Skeletal muscle cell (primary cell): ENCODE results near the gene NRP2.

Source experiments
- DNase-seq: peaks from one replicate; pipeline ENCODE4 v3.0.0-alpha.2; 2010; ENCODE audit warnings: low read depth
- H3K4me3 ChIP-seq: 2 replicates; pipeline ENCODE4 v1.5.1; 2011; ENCODE audit warnings: low read depth, mild to moderate bottlenecking, control low read depth, low read length, moderate library complexity

NRP2 gene

GRCh38 chr2:205815673-205816072 lies 133.4 kb downstream of the NRP2 start:
- no peak for DNase-seq
- no peak overlapping the region for H3K4me3 ChIP-seq

DNA sequence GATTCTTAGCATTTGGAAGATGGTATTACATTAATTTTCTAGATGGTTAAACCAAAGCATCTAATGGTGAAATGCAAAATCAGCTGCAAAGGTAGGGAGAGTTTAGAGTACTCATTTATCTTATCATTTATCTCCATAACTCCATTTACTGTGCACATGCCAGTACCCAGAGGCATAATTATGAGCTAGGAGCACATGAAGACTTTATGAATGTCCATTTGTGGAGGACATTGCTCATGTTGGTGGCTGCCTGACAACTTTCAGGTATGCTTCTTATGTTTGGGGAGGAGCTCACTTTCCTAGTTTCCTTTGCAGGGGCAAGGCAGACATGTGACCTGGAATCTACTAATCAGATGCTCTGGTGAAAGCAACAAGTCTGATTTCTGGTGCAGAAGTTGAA lies 134.0 kb downstream of the NRP2 start:
- no peak overlapping the region for H3K4me3 ChIP-seq
- DNase-seq: no peak

DNA sequence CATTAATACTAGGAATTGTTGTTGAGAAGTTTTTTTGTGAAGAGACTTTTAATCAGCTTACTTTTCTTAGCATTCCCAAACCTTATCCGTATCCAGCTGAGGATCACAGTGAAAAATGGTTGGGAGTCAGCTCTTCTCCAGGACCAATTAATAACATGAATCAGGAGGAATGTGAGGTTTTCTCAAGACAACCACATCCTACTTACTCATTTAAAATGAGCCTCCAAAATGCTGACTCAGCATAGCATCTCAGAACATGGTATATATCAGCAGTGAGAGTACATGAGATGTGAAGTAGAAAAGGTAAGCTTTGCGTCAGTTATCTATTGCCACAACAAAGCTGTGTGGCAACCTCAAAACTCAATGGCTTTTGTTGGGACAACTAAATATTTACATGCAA lies 140.3 kb downstream of the NRP2 start:
- peak; percentile 20 for DNase-seq
- no peak overlapping the region for H3K4me3 ChIP-seq

- no peak for DNase-seq
- H3K4me3 ChIP-seq: no peak overlapping the region
These were observed 145.6 kb downstream of the NRP2 start for GRCh38 chr2:205827809-205828365.

DNA sequence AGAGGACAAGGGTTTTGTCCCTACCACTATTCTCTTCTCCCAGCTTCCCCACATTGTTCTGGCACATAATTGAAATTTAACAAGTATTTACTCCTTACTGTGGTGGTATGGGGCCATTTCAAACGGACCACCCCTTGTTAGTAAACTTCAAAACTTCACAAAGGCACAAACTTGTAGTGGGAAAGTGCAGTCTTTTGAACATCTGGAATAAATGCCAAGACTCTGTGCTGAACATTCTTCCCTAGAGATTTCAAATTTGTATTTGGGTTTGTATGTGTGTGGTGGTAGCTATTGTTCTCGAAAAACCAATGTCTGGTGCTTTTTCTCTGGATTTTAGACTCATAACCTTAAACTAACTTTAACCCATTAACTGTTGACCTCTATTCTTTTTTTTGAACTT lies 151.6 kb downstream of the NRP2 start:
- H3K4me3 ChIP-seq: no peak overlapping the region
- DNase-seq: no peak

DNA sequence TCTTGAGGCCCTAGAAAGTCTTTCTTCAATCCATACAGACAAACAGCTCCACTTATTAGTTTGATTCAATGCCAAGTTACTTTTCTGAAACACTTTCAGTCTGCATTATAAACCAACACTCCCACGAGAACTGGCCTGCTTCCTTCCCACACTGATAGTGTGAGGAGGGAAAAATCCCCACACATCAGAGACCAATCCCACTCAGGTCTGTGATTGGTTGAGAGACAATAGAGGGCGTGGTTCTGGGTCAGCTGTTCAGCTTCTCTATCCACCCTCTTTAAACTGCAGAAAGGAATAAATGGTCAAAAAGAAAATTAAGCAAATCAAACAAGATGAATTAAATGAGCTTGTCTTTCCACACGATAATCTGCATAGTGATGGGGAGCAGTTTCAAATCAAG lies 152.5 kb downstream of the NRP2 start:
- no peak overlapping the region for H3K4me3 ChIP-seq
- DNase-seq: no peak

DNA sequence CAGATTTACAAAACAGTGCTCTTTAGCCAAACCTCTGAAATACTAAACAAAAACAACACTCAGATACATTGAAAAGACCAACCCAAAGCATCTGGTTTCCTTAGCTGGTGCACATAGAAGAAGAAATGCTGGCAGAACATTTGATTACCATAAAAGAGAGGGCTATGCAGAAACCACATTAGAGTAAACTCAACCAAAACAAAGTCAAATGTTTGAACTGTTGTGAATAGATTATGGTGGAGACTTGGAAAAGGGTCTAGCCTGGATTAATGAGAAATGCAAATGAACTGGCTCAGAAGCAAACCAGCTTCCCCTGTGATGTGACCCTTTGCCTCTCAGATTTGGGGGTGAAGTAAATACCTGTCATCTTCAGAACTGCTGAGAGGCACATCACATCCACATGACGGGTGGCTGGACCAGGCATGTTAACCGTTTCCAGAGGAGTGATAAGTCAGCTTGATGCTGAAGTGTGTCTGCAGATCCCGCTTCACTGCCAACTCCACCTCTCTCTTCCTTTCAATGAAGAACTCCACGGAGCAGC lies 153.0 kb downstream of the NRP2 start:
- no peak for DNase-seq
- no peak overlapping the region for H3K4me3 ChIP-seq

DNA sequence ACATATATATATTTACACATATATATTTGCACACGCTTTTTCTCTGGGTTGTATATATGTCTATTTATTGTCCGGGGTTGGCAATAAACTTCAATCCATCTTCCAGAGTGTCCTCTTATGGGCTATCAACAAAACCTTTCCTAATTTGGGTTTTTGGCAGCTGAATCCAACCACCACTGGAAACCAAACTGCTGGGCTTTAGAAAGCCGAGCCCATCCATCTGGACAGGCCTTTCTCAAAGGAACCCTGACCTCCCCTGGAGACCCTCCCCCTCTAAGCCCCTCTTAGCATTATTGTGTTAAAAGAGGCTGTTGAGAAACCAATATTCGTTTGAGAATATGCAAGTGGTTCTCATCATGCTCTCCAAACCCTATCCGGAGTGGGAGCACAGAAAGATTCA lies 153.6 kb downstream of the NRP2 start:
- no peak for DNase-seq
- H3K4me3 ChIP-seq: no peak overlapping the region

- no peak for DNase-seq
- no peak overlapping the region for H3K4me3 ChIP-seq
These were observed 154.3 kb downstream of the NRP2 start for GRCh38 chr2:205836477-205837221.

DNA sequence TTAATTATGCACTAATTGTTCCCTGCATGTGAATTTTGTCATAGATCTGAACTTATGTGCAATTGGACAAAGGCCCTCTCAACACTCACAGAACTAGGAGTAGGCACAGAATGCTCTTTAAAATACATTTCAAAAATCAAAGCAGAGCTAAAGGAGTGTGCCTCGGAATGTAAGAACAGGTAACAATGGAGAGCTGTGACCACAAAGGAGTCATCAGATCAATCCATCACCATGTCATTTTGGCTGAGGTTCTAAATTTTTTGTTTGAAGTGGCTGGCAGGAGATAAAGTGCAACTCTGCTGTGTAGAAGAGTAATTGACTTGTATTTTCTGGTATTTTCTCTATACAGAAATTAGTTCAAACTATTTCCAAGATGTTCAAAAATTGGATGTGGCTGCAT lies 155.4 kb downstream of the NRP2 start:
- H3K4me3 ChIP-seq: no peak overlapping the region
- no peak for DNase-seq

GRCh38 chr2:205845446-205845845 lies 163.1 kb downstream of the NRP2 start:
- H3K4me3 ChIP-seq: no peak overlapping the region
- no peak for DNase-seq
